Subcutaneous abdominal adipose tissue (tissue), 5 donors: ENCODE results near the gene FBXO41.

Experiments used
- H3K27ac ChIP-seq: one replicate; pipeline ENCODE4 v1.7.0; 2013; ENCODE audit warnings: low read depth, mild to moderate bottlenecking, inconsistent platforms, low read length, moderate library complexity
- H3K27me3 ChIP-seq, 5 donors: one replicate each; pipeline ENCODE4 v1.7.0; 2013; ENCODE audit warnings: low read length in 5 of 5, inconsistent platforms in 1 of 5; ENCODE audit not compliant: control insufficient read depth in 5 of 5, insufficient read depth in 4 of 5
- H3K36me3 ChIP-seq, 5 donors: one replicate each; pipeline ENCODE4 v1.7.0; 2013; ENCODE audit warnings: low read length in 5 of 5; ENCODE audit not compliant: control insufficient read depth in 5 of 5, insufficient read depth in 5 of 5
- H3K4me1 ChIP-seq, 5 donors: one replicate each; pipeline ENCODE4 v1.7.0; 2013; ENCODE audit warnings: low read length in 5 of 5, mild to moderate bottlenecking in 3 of 5, moderate library complexity in 1 of 5; ENCODE audit not compliant: control insufficient read depth in 5 of 5, insufficient read depth in 5 of 5
- H3K4me3 ChIP-seq, 5 donors: one replicate each; pipeline ENCODE4 v1.7.0; 2013; ENCODE audit warnings: low read length in 5 of 5, low read depth in 1 of 5
- H3K9ac ChIP-seq, 5 donors: one replicate each; pipeline ENCODE4 v1.7.0; 2013; ENCODE audit warnings: low read length in 5 of 5, mild to moderate bottlenecking in 4 of 5, moderate library complexity in 3 of 5
- H3K9me3 ChIP-seq, 5 donors: one replicate each; pipeline ENCODE4 v1.7.0; 2013; ENCODE audit warnings: low read length in 5 of 5; ENCODE audit not compliant: control insufficient read depth in 5 of 5
- donor health status: healthy.
- donor health status: healthy.
- donor health status: healthy.
- donor health status: healthy.
- donor health status: healthy.

Gene FBXO41

GRCh38 chr2:73269686-73270465, 14.4 kb downstream of the FBXO41 start:
- H3K27me3 ChIP-seq = peaks cover 17 to 40% (median 34%) of the 10 kb centered on the region in 5 donors
- peaks cover 0 to 4% (median 0%) of the 10 kb centered on the region in 5 donors for H3K9me3 ChIP-seq
- H3K4me1 ChIP-seq = peaks cover 0 to 8% (median 7%) of the 10 kb centered on the region in 5 donors
- H3K36me3 ChIP-seq = no peaks in the 10 kb centered on the region
- H3K27ac ChIP-seq = no peak overlapping the region
- H3K4me3 ChIP-seq = no peak overlapping the region
- H3K9ac ChIP-seq = no peak overlapping the region

DNA sequence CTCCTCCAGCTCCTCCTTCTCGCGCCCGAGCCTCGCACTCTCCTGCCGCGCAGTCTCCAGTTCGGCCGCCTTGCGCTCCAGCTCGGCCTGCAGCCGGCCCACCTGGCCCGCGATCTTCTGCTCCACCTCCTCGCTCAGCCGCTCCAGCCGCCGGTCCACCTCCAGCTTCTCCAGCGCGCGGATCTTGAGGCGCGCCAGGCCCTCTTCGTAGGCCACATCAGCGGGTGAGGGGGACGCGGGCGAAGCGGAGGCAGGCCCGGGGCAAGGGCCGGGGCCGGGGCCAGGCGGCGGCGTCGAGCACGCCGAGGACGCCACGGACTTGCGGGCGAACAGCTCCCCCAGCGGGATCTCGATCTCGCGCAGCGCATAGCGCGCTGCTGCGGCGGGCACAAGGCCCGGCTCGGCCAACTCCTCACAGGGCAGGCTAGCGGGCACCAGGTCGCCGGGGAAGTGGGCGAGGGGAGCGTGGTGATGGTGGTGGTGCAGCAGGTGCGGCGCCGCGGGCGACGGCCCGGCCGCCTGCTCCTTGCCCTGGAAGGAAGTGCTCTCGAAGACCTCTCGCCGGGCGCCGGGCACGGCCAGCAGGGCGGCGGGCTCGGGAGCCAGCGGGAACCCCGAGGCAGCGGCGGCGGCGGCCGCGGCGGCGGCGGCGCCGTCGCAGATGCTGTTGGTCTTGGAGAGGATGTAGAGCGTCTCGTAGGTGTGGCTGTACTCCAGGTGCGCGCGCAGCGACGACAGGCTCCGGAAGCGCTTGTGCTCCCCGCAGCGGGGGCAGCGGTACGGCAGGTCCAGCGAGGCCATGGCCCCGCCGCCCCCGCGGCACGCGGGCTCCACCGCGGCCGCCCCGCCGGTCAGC, 15.2 kb downstream of the FBXO41 start:
- Histone ChIP-seq H3K9ac (no peak overlapping the region), H3K36me3 (peaks cover 0 to under 1% (median 0%) of the 10 kb centered on the region in 5 donors), H3K9me3 (peaks cover 0 to 3% (median 0%) of the 10 kb centered on the region in 5 donors), H3K27ac (no peak overlapping the region), H3K4me3 (peak overlapping the region in 3 of 5 donors; percentile 29 to 35 (median 32)), H3K4me1 (peaks cover 0 to 8% (median 7%) of the 10 kb centered on the region in 5 donors), H3K27me3 (peaks cover 17 to 41% (median 34%) of the 10 kb centered on the region in 5 donors)

- Histone ChIP-seq H3K27me3 (peaks cover 17 to 42% (median 34%) of the 10 kb centered on the region in 5 donors), H3K9me3 (peaks cover 0 to 3% (median 0%) of the 10 kb centered on the region in 5 donors), H3K9ac (no peak overlapping the region), H3K4me1 (peaks cover 0 to 8% (median 7%) of the 10 kb centered on the region in 5 donors), H3K27ac (no peak overlapping the region), H3K4me3 (peak overlapping the region in 2 of 5 donors; percentile 32 to 35), H3K36me3 (peaks cover 0 to 3% (median 0%) of the 10 kb centered on the region in 5 donors)
Measured at GRCh38 chr2:73268366-73268829, 15.9 kb downstream of the FBXO41 start.

DNA sequence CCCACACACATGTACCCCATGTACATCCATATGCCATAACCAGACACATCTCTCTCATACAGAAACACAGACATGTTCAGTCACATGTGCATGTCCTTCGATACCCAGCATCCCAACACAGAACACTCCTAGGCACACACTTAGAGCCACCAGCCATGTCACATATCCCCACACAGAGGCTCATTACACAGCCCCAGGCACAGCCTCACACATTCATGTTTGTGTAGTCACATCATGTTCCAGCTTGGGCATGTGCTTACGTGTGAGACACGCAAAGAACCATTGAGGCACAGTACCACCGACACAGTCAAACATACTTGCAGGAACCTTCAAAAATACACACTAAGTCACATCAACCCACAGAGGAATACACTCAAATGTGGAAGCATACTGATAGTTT, 17.3 kb downstream of the FBXO41 start:
- Histone ChIP-seq H3K4me1 (peaks cover 0 to 8% (median 7%) of the 10 kb centered on the region in 5 donors), H3K4me3 (no peak overlapping the region), H3K9ac (no peak overlapping the region), H3K27ac (no peak overlapping the region), H3K9me3 (peaks cover 0 to 3% (median 0%) of the 10 kb centered on the region in 5 donors), H3K27me3 (peaks cover 17 to 42% (median 34%) of the 10 kb centered on the region in 5 donors), H3K36me3 (peaks cover 0 to 3% (median 0%) of the 10 kb centered on the region in 5 donors)

DNA sequence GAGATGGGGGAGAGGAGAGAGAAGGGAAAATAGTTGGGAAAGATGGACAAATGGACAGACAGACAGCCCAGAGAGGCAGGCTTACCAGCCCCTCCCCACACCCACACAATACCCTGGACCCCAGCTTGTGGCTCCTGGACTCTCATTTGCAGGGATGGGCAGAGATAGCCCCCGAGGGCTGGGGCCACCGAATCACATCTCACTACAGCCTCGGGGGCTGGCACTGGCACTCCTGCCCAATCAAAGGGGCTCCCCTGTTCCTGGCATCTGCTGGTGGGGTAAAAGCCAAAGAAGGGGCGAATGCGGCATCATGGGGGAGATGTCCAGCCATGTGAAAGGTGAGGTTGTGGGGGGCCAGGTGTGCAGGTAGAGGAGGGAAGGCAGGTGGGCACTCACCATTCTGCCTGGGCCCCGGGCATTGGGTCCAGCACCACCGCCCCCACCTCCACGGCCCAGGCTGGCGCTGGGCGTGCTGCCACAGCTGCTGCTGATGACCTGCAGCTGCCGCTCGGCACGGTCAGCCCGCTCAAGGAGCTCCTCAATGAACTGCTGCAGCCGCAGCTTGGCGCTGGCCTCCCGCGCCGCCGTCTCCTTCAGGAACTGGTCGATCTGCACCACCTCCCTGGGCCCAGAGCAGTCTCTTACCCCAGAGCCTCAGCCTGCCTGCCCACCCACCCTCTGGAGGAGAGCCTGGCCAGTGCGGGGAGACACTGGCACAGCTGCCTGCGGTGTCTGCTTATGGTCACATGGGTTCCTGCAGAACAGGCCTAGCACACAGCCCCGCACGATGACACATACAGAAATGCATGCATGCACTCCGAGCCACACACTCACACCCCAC, 18.0 kb downstream of the FBXO41 start:
- H3K9ac ChIP-seq = no peak overlapping the region
- peaks cover 0 to 3% (median 0%) of the 10 kb centered on the region in 5 donors for H3K9me3 ChIP-seq
- peaks cover 17 to 42% (median 34%) of the 10 kb centered on the region in 5 donors for H3K27me3 ChIP-seq
- no peak overlapping the region for H3K27ac ChIP-seq
- no peak overlapping the region for H3K4me3 ChIP-seq
- H3K36me3 ChIP-seq = peaks cover 0 to 3% (median 0%) of the 10 kb centered on the region in 5 donors
- H3K4me1 ChIP-seq = peaks cover 0 to 8% (median 7%) of the 10 kb centered on the region in 5 donors

- Histone ChIP-seq H3K4me1 (peaks cover 0 to 8% (median 7%) of the 10 kb centered on the region in 5 donors), H3K27me3 (peaks cover 17 to 37% (median 31%) of the 10 kb centered on the region in 5 donors), H3K9ac (no peak overlapping the region), H3K27ac (no peak overlapping the region), H3K36me3 (peaks cover 0 to 3% (median 0%) of the 10 kb centered on the region in 5 donors), H3K4me3 (no peak overlapping the region), H3K9me3 (peaks cover 0 to 3% (median 0%) of the 10 kb centered on the region in 5 donors)
Measured at GRCh38 chr2:73265298-73266060, 18.8 kb downstream of the FBXO41 start.

DNA sequence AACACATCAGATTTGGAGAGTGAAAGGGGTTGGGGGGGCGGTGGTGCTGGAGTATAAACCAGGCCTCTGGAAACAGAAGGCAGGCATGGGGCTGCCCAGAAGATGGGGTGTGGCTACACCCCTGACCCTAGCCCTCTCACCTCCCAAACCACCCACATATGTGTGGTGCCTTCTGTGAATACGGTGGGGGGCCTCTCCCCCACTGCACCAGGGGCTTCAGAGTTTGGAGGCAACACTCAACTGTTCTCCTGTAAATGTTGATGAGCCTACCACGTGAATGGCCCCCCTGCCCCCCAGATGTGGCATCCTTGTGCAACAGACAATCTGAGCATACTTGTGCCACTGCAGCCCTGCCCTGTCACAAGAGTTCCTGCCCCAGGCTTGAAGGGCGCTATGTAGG, 19.5 kb downstream of the FBXO41 start:
- Histone ChIP-seq H3K4me1 (peaks cover 0 to 8% (median 7%) of the 10 kb centered on the region in 5 donors), H3K27ac (no peak overlapping the region), H3K9ac (no peak overlapping the region), H3K4me3 (no peak overlapping the region), H3K9me3 (peaks cover 0 to 3% (median 0%) of the 10 kb centered on the region in 5 donors), H3K36me3 (peaks cover 0 to 3% (median 0%) of the 10 kb centered on the region in 5 donors), H3K27me3 (peaks cover 17 to 35% (median 27%) of the 10 kb centered on the region in 5 donors)

DNA sequence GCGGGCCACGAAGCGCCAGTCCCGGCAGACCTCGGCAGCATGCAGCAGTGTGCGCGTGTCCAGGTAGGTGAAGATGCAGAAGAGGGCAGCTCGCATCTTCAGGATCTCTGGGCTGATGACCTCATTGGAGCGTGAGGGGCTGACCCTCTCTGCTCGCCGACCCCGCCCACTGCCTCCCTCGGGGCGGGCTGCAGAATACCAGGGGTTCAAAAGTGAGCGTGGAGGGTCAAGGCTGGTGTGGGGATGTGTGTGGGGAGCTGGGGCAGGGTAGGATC, 20.0 kb downstream of the FBXO41 start:
- Histone ChIP-seq H3K9ac (no peak overlapping the region), H3K9me3 (peaks cover 0 to 3% (median 0%) of the 10 kb centered on the region in 5 donors), H3K4me1 (peaks cover 0 to 8% (median 7%) of the 10 kb centered on the region in 5 donors), H3K36me3 (peaks cover 0 to 3% (median 0%) of the 10 kb centered on the region in 5 donors), H3K27ac (no peak overlapping the region), H3K4me3 (no peak overlapping the region), H3K27me3 (peaks cover 17 to 31% (median 25%) of the 10 kb centered on the region in 5 donors)
